ENCODE measurements around the gene RIPPLY3. TPM values are rescaled to one million over a fixed set of nuclear protein-coding genes. Genes with fewer than 3 reads are reported as not detected.
"Not testable (repeated sequence)": the region's sequence is repeated elsewhere in the genome, so short reads cannot be mapped to it uniquely, and the experiment has no call there.

RIPPLY3 gene
- total RNA-seq, 1 donor from 2014 or later: under 0.01 TPM

DNA sequence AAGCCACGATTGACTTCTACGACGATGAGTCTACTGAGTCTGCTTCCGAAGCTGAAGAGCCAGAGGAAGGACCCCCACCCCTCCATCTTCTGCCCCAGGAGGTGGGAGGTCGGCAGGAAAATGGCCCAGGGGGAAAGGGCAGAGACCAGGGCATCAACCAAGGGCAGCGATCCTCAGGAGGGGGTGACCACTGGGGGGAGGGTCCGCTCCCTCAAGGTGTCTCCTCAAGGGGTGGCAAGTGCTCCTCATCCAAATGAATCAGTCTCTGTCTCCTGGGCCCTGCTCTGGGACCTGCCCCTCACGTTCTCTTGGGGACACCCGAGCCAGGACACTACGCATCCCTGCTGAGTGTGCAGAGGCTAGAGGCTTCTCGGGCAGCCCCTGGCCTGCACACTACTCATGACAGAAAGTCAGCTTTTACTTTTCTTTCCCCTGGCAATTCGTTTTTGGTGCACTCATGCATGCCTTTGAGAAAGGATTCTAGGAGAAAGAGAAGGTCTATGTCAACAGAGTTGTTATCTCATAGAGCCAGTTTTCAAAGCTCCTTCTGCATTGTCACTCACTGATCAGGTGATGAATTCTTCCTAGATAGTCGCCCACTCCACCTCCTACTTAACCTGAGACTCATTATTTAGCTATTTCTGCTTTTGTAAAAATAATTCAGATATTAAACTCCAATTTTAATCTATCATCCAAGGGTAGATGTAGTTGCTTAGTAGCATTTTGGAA lies 11.6 kb downstream of the RIPPLY3 start:
- no peak for DNase-seq

DNA sequence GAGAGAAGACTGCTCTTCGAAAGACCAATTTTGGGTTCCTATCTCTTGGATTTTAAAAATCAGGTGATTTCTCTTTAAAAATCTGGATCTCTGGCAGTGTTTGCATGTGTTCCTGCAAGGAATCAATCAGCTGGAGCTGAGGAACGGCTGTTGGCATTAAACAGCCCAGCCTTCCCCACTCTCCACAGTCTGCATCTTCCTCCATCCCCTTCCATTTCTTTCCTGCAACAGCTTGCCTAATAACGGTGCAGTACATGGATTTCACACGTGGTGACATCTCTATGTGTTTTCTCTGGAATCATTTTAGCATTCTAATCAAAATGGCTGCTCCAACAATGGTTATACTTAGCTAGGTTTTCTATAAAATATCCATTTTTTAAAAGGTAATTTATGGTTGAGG lies 20.0 kb downstream of the RIPPLY3 start:
- no peak for DNase-seq

DNA sequence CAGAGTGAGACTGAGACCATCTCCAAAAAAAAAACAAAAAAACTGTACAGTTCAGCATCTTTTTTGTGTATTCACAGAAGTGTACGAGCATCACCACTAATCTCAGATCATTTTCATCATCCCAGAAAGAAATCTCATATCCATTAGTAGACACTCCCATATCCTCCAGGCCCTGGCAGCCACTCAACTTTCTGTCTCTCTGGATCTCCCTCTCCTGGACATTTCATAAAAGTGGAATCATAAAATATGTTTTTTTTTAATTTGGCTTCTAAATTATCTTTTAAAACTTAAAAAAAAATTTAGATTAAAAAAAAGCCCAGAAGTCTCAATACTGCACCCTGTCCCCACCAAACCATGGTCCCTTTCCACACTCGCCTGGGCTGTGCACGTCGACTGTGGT lies 22.1 kb downstream of the RIPPLY3 start:
- no peak for DNase-seq

DNA sequence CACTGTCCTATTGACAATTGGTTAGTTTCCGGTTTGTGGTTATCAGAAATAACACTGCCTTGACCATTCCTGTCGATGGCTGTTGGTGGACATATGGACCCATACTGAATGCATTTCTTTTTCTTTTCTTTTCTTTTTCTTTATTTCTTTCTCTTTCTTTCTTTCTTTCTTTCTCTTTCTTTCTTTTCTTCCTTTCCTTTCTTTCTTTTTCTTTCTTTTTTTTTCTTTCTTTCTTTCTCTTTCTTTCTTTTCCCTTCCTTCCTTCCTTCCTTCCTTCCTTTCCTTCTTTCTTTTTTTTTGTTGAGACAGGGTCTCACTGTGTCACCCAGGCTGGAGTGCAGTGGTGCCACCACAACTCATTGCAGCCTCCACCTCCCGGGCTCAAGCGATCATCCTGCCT lies 24.4 kb downstream of the RIPPLY3 start:
- no peak for DNase-seq

DNA sequence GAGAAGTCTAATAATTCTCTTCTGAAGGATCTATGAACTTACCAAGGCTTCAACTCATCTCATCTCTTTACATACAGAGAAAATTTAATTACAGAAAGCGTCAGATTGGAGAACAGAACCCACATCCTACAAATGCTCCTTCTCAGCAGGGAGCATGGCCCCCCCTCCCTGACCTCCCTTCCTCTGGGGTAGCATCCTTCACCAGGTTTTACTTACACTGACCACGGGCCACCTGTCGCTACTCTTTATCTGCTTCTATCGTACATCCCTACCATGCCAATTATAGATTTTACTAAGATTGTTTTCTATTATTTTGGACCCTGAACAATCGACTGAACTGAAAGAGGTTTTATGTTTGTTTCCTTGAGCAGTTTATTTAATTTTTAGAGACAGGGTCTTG lies 25.8 kb downstream of the RIPPLY3 start:
- DNase-seq: no peak

DNA sequence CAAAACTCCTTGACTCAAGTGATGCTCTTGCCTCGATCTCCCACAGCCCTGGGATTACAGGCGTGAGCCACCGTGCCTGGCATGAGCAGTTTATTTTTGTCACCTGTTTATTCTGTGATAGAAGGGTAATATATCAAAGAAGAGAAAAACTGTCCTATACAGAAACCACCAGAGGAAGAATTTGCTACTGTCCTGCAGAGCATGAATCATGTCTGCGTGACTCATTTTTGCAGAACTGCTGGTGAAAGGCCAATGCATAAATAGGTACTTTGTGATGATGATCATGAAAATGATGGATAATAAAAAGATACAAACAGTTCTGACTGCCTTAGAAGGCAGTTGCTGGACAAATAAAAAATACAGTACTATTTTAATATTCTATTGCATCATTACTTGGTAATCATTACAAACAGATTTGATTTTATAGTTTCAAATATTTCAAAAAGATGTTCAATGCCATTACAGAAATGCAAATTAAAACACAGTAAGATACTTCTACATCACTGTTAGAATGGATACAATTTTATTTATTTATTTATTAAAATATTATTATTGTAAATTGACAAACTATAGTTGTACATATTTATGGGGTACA lies 26.5 kb downstream of the RIPPLY3 start:
- DNase-seq: peak; percentile 24

DNA sequence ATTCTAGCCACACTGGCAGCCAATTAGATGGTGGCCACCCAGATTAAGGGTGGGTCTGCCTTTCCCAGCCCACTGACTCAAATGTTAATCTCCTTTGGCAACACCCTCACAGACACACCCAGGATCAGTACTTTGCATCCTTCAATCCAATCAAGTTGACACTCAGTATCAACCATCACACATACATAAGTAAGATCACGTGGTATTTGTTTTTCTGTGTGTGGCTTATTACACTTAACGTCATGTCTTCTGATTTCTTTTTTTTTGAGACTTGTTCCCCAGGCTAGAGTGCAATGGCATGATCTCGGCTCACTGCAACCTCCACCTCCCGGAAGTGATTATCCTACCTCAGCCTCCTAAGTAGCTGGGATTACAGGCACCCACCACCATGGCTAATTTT lies 27.9 kb downstream of the RIPPLY3 start:
- DNase-seq: not testable (repeated sequence)

DNA sequence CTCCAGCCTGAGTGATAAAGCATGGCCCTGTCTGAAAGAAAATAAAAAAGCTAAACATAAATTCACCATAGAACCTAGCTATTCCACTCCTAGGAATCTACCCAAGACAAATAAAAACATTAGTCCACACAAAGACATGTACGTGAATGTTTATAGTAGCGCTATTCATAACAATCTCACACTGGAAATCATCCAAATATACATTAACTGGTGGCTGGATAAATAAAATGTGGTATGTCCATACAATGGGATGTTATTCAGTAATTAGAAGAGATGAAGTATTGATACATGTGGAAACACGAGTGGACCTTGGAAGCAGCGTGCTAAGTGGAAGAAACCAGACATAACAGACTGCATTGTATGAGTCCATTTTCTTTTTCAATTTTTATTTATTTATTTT lies 29.7 kb downstream of the RIPPLY3 start:
- DNase-seq: no peak

DNA sequence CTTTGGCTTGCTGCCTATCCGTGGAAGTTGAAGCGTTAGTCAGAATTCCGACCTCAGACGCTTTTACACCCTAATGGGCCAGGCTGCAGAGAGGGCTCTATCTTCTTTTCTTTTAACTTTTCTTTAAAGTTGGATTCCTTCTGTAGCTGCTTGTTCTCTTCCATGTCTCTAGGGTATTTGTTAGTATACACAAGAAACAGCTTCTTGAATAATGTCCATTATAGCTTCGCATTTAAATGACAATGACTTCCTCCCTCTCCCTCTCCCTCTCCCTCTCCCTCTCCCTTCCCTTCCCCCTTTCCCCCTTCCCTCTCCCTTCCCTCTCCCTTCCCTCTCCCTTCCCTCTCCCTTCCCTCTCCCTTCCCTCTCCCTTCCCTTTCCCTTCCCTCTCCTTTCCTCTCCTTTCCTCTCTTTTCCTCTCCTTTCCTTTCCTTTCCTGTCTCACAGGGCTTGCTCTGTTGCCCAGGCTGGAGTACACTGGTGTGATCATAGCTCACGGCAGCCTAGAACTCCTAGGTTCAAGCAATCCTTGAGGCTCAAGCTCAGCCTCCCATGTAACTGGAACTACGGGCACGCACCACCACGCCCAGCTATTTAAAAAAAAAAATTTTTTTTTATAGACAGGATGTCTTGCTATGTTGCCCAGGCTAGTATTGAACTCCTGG lies 33.0 kb downstream of the RIPPLY3 start:
- no peak for DNase-seq

DNA sequence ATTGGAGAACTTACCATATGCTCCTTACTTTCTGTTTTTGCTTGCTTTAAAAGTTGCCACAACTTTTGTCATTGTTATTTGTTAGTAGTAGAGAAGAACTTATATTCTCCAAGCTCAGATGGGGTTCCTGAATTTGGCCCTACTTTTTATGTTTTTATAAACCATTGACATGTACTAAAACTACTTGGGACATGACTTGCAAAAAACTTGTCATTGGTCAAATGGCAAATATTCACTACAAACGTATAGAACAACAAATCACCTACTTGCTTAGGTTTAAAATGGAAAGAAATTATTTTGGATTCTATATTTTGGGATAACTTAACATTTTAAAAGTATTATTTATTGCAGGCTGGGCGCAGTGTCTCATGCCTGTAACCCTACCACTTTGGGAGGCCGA lies 33.7 kb downstream of the RIPPLY3 start:
- no peak for DNase-seq

DNA sequence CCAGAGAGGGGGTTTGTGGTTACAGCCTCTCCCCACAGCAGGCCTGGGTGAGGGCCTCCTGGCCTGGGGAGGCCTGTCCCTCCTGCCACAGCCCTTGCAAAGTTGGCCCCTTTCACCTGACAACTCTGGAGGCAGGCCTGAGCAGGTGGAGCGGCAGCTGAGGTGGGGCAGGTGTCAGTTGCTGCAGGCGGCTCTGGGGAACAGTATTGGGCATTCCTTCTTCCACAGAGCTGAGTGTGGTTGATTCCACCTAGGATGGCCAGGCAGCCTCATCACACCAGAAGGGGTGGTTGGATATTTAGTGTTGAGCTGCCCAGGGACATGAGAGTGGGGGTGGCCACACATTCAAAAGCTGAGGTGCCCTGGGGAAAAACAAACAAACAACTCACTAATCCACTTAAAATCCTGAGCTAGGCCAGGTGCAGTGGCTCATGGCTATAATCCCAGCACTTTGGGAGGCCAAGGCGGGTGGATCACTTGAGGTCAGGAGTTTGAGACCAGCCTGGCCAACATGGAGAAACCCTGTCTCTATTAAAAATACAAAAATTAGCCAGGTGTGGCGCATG lies 35.3 kb downstream of the RIPPLY3 start:
- DNase-seq: no peak

DNA sequence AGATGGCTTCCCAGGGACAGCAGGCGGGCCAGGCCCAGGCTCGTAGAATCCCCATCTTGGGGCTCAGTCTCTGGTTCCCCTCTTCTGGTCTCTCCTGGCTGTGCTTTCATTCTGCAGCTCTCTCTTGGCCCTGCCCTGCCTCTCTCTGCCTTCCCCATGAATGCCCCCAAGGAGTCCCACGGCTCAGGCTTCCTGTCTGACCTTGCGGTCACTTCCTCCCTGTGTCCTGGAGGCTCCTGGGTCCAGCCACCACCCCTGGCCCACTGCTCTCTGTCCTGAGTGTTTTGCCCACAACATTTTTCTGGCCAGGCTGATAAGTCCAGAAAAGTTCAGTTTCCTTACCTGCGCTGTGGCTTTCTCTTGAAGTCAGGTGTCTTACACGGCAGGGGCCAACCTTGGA lies 37.3 kb downstream of the RIPPLY3 start:
- DNase-seq: peak; percentile 10

DNA sequence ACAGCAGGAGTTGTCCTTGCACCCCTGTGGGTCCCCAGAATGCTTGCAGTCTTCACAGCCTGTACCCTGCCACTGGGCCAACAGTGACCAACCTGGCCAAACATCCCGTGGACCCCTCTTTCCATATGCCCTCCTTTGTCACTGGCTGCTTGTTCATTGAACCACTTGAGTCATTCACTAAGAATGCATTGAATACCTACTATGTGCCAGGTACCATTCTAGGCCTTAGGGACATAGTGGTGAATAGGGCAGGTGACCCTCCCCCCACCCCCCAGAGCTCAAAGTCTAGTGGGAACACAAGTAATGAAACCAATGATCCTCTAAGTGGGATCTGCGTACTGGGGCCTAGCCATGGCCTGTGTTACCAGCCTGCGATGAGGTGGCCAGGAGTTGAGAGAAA lies 38.1 kb downstream of the RIPPLY3 start:
- DNase-seq: no peak

DNA sequence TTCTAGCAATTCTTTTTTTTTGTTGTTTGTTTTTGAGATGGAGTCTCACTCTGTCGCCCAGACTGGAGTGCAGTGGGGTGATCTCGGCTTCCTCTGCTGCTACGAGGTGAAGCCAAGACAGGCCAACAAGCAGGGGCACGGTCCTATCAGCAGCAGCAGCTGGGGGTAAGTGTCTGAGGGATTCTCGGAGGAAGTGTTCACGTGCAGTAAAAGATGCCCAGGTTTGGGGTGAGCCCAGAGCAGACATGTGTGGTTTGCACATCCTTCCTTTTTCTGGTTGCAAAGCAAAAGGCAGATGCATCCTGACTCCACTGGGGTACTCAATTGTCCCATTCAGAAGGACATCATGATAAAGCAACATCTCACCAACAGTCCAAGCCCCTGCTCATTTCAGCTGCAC lies 38.6 kb downstream of the RIPPLY3 start:
- DNase-seq: no peak

DNA sequence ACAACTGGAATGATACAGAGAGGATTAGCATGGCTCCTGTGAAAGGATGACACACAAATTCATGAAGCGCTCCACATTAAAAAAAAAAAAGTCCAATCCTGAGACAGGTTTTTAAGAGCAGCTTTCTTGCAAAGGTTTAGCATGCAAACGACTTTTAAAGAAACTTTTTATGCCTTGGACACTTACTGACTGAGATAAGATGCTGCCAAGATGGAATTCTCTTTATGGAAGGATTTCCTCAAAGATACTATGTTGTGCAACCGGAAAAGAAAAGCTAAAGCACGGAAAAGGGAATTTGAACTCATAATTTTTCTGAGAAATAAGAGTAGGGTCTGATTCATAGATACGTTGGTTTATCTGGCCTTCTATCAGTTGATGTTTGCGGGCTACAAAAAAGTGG lies 39.1 kb downstream of the RIPPLY3 start:
- DNase-seq: no peak

DNA sequence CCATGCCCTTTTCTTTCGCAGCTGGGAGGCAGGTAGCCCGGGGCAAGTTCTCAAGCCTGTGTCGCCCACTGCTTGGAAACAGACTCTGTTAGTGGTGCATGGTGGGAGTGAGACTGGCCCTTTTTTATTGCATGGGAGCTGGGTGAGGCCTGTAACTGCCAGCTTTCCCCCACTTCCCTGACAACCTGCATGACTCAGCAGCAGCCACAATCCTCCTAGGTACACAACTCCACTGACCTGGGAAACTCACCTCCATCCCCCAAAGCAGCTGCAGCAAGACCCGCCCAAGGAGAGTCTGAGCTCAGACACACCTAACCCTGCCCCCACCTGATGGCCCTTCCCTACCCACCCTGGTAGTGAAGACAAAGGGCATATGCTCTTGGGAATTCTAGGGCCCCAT lies 40.6 kb downstream of the RIPPLY3 start:
- no peak for DNase-seq

DNA sequence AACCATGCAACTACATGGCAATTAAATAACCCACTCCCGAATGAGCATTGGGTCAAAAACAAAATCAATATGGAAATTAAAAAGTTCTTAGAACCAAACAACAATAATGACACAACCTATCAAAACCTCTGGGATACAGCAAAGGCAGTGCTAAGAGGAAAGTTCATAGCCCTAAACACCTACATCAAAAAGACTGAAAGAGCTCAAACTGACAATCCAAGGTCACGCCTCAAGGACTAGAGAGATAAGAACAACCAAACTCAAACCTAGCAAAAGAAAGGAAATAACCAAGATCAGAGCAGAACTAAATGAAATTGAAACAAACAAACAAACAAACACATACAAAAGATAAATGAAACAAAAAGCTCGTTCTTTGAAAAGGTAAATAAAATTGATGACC lies 43.2 kb downstream of the RIPPLY3 start:
- DNase-seq: not testable (repeated sequence)

DNA sequence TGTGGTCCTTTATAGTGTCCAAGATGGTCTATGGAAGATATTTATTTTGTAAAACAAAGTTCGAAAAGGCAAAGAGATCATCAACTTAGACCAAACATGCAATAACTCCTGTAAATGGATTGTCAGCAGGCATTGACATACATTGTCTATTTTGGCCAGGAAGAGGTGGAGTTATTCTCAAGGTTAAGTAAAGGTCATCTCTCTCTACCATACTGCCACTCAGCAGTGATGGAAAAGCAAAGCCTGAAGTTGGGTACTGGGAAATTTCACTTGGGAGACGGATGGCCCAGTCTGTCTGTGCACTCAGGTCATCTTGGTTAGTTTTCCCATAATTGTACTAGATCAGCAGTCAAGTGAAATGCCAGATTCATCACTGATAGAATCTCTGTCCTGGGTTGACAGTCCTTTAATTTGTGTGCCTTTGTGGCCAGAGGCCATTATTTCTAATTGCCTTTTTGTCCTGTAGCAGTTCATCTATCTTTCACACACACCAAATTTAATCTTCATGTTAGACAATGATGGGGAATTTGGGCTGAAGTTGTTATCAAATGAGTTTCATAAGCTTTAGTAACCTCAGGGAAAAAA lies 48.9 kb downstream of the RIPPLY3 start:
- DNase-seq: no peak

DNA sequence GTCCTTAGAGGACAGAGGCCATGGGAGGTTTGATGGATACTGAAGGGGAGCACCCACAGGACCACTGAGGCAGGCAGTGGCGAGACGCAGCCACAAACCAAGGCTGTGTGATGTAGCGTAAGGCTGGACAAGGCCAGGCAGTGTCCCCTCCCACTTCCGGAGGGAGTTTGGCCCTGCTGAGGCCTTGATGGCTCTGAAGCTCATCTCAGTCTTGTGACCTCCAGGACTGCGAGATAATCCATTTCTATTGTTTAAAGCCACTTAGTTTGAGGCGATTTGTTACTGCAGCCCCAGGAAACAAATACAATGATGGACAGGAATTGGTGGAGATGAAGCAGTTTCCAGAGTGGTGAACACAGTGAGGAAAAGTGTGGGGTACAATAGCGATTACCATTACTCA lies 51.1 kb downstream of the RIPPLY3 start:
- no peak for DNase-seq

DNA sequence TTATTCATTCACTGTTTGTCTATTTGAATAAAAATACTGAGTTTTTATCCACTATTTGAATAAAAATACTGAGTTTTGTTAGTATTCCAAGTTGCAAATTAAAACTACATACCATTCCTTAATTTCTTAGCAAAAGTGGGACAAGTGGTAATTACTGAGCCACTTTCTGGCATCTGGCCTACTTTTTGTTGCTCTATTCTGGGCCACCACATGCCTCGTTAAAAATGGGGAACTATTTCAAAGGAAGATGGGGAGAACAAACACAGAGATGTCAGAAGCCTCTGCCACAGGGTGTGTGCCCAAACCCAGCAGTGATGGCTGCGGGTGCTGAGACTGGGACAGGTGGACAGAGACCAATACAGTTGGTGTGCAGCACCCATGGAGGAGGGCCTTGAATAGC lies 51.8 kb downstream of the RIPPLY3 start:
- DNase-seq: no peak

DNA sequence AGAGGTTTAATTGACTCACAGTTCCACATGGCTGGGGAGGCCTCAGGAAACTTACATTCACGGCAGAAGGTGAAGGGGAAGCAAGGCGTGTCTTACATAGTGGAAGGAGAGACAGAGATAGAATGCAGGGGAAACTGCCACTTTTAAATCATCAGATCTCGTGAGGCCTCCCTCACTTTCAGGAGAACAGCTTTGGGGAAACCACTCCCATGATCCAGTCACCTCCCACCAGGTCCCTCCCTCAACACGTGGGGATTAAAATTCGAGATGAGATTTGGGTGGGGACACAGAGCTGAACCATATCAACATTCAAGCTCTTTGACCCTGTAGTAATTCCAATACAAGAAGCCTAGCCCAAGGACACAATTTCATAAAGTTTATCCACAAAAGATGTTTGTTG lies 52.7 kb downstream of the RIPPLY3 start:
- no peak for DNase-seq

DNA sequence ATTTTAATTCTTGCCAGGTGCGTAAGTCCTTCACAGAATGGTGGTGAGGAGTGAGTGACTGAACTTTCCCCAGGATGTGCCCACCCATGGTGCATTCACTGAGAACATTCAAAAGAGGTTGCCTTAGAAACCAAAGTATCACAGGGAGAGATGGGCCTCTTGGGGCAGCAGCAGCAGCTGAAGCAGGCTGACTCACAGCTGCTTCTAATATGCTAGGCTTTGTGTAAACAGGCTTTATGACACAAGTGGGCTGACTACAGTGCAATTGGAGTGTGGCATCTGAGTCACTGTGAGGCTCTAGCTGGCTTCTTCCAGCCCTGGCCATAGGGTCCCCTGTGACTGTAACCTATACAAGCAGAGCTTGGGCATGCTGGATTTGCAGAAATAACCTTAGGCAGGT lies 53.8 kb downstream of the RIPPLY3 start:
- DNase-seq: peak; percentile 83

DNA sequence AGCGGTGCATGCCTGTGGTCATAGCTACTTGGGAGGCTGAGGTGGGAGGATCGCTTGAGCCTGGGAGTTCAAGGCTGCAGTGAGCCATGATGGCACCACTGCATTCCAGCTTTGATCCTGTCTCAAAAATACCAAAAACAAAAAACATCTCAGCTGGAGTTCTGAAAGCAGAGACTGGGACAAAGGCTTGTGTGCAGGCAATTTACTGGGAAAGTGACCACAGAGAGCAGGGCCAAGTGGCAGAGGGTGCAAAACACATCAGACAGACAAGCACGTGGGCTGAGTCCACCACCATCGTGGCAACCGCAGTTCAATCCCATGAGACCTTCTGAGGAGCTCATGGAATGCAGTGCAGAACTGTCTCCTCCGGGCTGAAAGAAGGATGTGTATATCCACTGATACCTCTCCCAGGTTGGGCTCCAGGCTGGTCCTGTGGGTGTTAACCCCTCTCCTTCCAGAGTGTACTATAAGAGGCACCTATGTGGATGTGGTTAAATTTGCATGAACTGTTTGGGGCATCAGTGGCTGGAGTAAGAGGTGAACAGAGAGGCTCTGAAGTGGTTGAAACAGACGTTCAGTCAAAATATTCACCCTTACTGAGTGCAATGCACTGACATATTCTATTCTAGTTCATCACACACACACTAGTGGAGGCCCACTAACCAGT lies 55.6 kb downstream of the RIPPLY3 start:
- DNase-seq: no peak

Measured in dermis blood vessel endothelial cell (primary cell).